Stimulated activated CD4-positive, alpha-beta T cell treated with anti-CD3 and anti-CD28 coated beads, Interleukin-4, amount 100 ng/mL, for 1 hour (primary cell): ENCODE measurements around the gene MVB12B.

Experiments
- DNase-seq: peaks from one replicate; pipeline ENCODE4 v3.0.0-alpha.2; 2020

Gene MVB12B

GRCh38 chr9:126496781-126497659 is 170.4 kb downstream of the MVB12B start:
- DNase-seq = no peak

GRCh38 chr9:126497660-126498275 is 171.1 kb downstream of the MVB12B start:
- no peak for DNase-seq

- DNase-seq = no peak
These were observed 171.7 kb downstream of the MVB12B start for GRCh38 chr9:126498331-126498730.

- DNase-seq = peak; percentile 54
These were observed 172.6 kb downstream of the MVB12B start for GRCh38 chr9:126499005-126499910.

GRCh38 chr9:126499911-126500599 is 173.4 kb downstream of the MVB12B start:
- no peak for DNase-seq

- peak; percentile 71 for DNase-seq
These were observed 174.2 kb downstream of the MVB12B start for GRCh38 chr9:126500600-126501382.

- DNase-seq = no peak
These were observed 175.0 kb downstream of the MVB12B start for GRCh38 chr9:126501383-126502331.

- no peak for DNase-seq
These were observed 176.0 kb downstream of the MVB12B start for GRCh38 chr9:126502417-126503332.

- no peak for DNase-seq
These were observed 176.9 kb downstream of the MVB12B start for GRCh38 chr9:126503333-126504085.

GRCh38 chr9:126504086-126504976 is 177.7 kb downstream of the MVB12B start:
- DNase-seq = no peak

- no peak for DNase-seq
These were observed 178.4 kb downstream of the MVB12B start for GRCh38 chr9:126504977-126505455.

GRCh38 chr9:126505697-126506346 is 179.2 kb downstream of the MVB12B start:
- DNase-seq = no peak

GRCh38 chr9:126506361-126507317 is 180.0 kb downstream of the MVB12B start:
- no peak for DNase-seq

- DNase-seq = no peak
These were observed 180.9 kb downstream of the MVB12B start for GRCh38 chr9:126507318-126508109.

GRCh38 chr9:126508171-126508591 is 181.6 kb downstream of the MVB12B start:
- DNase-seq = no peak
